ENCODE results near the gene GID4. TPM values are rescaled to one million over a fixed set of nuclear protein-coding genes. Genes with fewer than 3 reads are reported as not detected.

The GID4 gene
- total RNA-seq, 1 donor from 2014 or later: 8.3 TPM

GRCh38 chr17:18044609-18045008 lies 5.4 kb downstream of the GID4 start:
- Histone ChIP-seq H3K27me3 (no peaks in the 10 kb centered on the region), H3K27ac (no peak overlapping the region), H3K4me1 (peaks cover 0 to 8% of the 10 kb centered on the region in 2 donors), H3K4me3 (no peak overlapping the region), H3K36me3 (peaks cover 14 to 35% of the 10 kb centered on the region in 2 donors), H3K9me3 (no peaks in the 10 kb centered on the region)
- DNase-seq (ENCODE audit: low spot score in 2 of 2): no peak
- intact Hi-C loops (cut with DNase I): no loop called here
- TF ChIP-seq CTCF (IDR thresholded peaks at IDR 0.05): no peak

GRCh38 chr17:18045691-18046350 lies 6.6 kb downstream of the GID4 start:
- no peaks in the 10 kb centered on the region for H3K27me3 ChIP-seq
- peaks cover 0 to 4% of the 10 kb centered on the region in 2 donors for H3K4me1 ChIP-seq
- intact Hi-C loops (cut with DNase I): no loop called here
- peaks cover 14 to 42% of the 10 kb centered on the region in 2 donors for H3K36me3 ChIP-seq
- H3K27ac ChIP-seq: no peak overlapping the region
- TF ChIP-seq CTCF (IDR thresholded peaks at IDR 0.05): no peak
- H3K9me3 ChIP-seq: no peaks in the 10 kb centered on the region
- H3K4me3 ChIP-seq: no peak overlapping the region
- no peak for DNase-seq (ENCODE audit: low spot score in 2 of 2)

GRCh38 chr17:18055597-18055996 lies 16.4 kb downstream of the GID4 start:
- peaks cover 44 to 72% of the 10 kb centered on the region in 2 donors for H3K36me3 ChIP-seq
- no peak overlapping the region for H3K4me3 ChIP-seq
- no peaks in the 10 kb centered on the region for H3K4me1 ChIP-seq
- no peak for DNase-seq (ENCODE audit: low spot score in 2 of 2)
- H3K27me3 ChIP-seq: no peaks in the 10 kb centered on the region
- intact Hi-C loops (cut with DNase I): no loop called here
- H3K9me3 ChIP-seq: no peaks in the 10 kb centered on the region
- no peak overlapping the region for H3K27ac ChIP-seq
- no peak for TF ChIP-seq CTCF (IDR thresholded peaks at IDR 0.05)

- no peaks in the 10 kb centered on the region for H3K4me1 ChIP-seq
- DNase-seq (ENCODE audit: low spot score in 2 of 2): no peak
- intact Hi-C loops (cut with DNase I): no loop called here
- no peak overlapping the region for H3K4me3 ChIP-seq
- no peak for TF ChIP-seq CTCF (IDR thresholded peaks at IDR 0.05)
- no peaks in the 10 kb centered on the region for H3K9me3 ChIP-seq
- H3K36me3 ChIP-seq: peaks cover 49 to 78% of the 10 kb centered on the region in 2 donors
- no peak overlapping the region for H3K27ac ChIP-seq
- no peaks in the 10 kb centered on the region for H3K27me3 ChIP-seq
Observed at GRCh38 chr17:18056214-18056613, 17.0 kb downstream of the GID4 start.

- no peaks in the 10 kb centered on the region for H3K4me1 ChIP-seq
- intact Hi-C loops (cut with DNase I): no loop called here
- H3K4me3 ChIP-seq: no peak overlapping the region
- TF ChIP-seq CTCF (IDR thresholded peaks at IDR 0.05): no peak
- H3K36me3 ChIP-seq: peaks cover 69 to 86% of the 10 kb centered on the region in 2 donors
- no peaks in the 10 kb centered on the region for H3K27me3 ChIP-seq
- no peaks in the 10 kb centered on the region for H3K9me3 ChIP-seq
- DNase-seq (ENCODE audit: low spot score in 2 of 2): no peak
- H3K27ac ChIP-seq: no peak overlapping the region
Observed at GRCh38 chr17:18059283-18059682, 20.1 kb downstream of the GID4 start.

Data from ascending aorta (tissue), 2 donors.